ENCODE measurements around the gene TMUB1.

TMUB1 gene

GRCh38 chr7:151077705-151078232 is 5.5 kb downstream of the TMUB1 start:
- Mint-ChIP-seq H3K27ac (peak overlapping the region; percentile 9 to 84 (median 82)), H3K4me3 (peak overlapping the region; percentile 75 to 93 (median 91)), H3K27me3 (ENCODE audit: low read depth) (no peaks in the 10 kb centered on the region), H3K4me1 (peaks cover 22% of the 10 kb centered on the region), H3K9me3 (no peaks in the 10 kb centered on the region), H3K36me3 (ENCODE audit: low read depth) (peaks cover 19% of the 10 kb centered on the region)
- no peak for TF ChIP-seq CTCF (IDR thresholded peaks at IDR 0.05; ENCODE audit: unreplicated experiment in 3 of 3)

- Mint-ChIP-seq H3K27ac (no peak overlapping the region), H3K9me3 (no peaks in the 10 kb centered on the region), H3K27me3 (ENCODE audit: low read depth) (no peaks in the 10 kb centered on the region), H3K36me3 (ENCODE audit: low read depth) (peaks cover 22% of the 10 kb centered on the region), H3K4me3 (peak overlapping the region in 2 of 3 experiments; percentile 19 to 25), H3K4me1 (peaks cover 18% of the 10 kb centered on the region)
- TF ChIP-seq CTCF (IDR thresholded peaks at IDR 0.05; ENCODE audit: unreplicated experiment in 3 of 3), result peak in 1 of 3 experiments; percentile 30
Measured at GRCh38 chr7:151076863-151077704, 6.2 kb downstream of the TMUB1 start.

GRCh38 chr7:151075978-151076426 is 7.3 kb downstream of the TMUB1 start:
- Mint-ChIP-seq H3K4me1 (peaks cover 18% of the 10 kb centered on the region), H3K9me3 (no peaks in the 10 kb centered on the region), H3K4me3 (no peak overlapping the region), H3K27me3 (ENCODE audit: low read depth) (no peaks in the 10 kb centered on the region), H3K36me3 (ENCODE audit: low read depth) (peaks cover 26% of the 10 kb centered on the region), H3K27ac (no peak overlapping the region)
- no peak for TF ChIP-seq CTCF (IDR thresholded peaks at IDR 0.05; ENCODE audit: unreplicated experiment in 3 of 3)

- Mint-ChIP-seq H3K27me3 (ENCODE audit: low read depth) (no peaks in the 10 kb centered on the region), H3K4me3 (peak overlapping the region in 2 of 3 experiments; percentile 14 to 37), H3K36me3 (ENCODE audit: low read depth) (peaks cover 26% of the 10 kb centered on the region), H3K27ac (no peak overlapping the region), H3K4me1 (peaks cover 18% of the 10 kb centered on the region), H3K9me3 (no peaks in the 10 kb centered on the region)
- no peak for TF ChIP-seq CTCF (IDR thresholded peaks at IDR 0.05; ENCODE audit: unreplicated experiment in 3 of 3)
Measured at GRCh38 chr7:151075662-151075971, 7.7 kb downstream of the TMUB1 start.

GRCh38 chr7:151074817-151075661 is 8.3 kb downstream of the TMUB1 start:
- TF ChIP-seq CTCF (IDR thresholded peaks at IDR 0.05; ENCODE audit: unreplicated experiment in 3 of 3), result no peak
- H3K4me3 Mint-ChIP-seq, result peak overlapping the region in 2 of 3 experiments; percentile 14 to 37
- no peak overlapping the region for H3K27ac Mint-ChIP-seq
- peaks cover 17% of the 10 kb centered on the region for H3K4me1 Mint-ChIP-seq
- H3K27me3 Mint-ChIP-seq (ENCODE audit: low read depth), result no peaks in the 10 kb centered on the region
- H3K9me3 Mint-ChIP-seq, result no peaks in the 10 kb centered on the region
- H3K36me3 Mint-ChIP-seq (ENCODE audit: low read depth), result peaks cover 26% of the 10 kb centered on the region

All from nephron (organoid).